NB4 (cell line): ENCODE results near the gene ANKRD18B.
"Not testable (repeated sequence)": the region's sequence is repeated elsewhere in the genome, so short reads cannot be mapped to it uniquely, and the experiment has no call there.

ENCODE experiments used
- CTCF ChIP-seq: IDR thresholded peaks from one replicate; pipeline ENCODE4 v1.5.1; 2012; ENCODE audit warnings: low read depth, low read length
- POLR2A ChIP-seq: IDR thresholded peaks from 2 replicates; pipeline ENCODE4 v1.6.1; 2011; ENCODE audit warnings: mild to moderate bottlenecking; ENCODE audit not compliant: insufficient read length; ENCODE audit errors: extremely low read depth

GRCh38 chr9:33517934-33518577 is 6.0 kb upstream of the ANKRD18B start:
- TF ChIP-seq POLR2A, CTCF: not testable (repeated sequence)
